HepG2 (cell line): ENCODE measurements around the gene SLC35D2. TPM values are rescaled to one million over a fixed set of nuclear protein-coding genes. Genes with fewer than 3 reads are reported as not detected.

Experiments used
- BCL3 ChIP-seq: sonication (generic); formaldehyde crosslinking; IDR thresholded peaks from 2 replicates; pipeline ENCODE4 v1.5.1; 2020; ENCODE audit warnings: mild to moderate bottlenecking, missing genetic modification reagents, moderate library complexity
- ELF1 ChIP-seq: sonication (generic); formaldehyde crosslinking; IDR thresholded peaks from 2 replicates; pipeline ENCODE4 v1.4.0; 2020; ENCODE audit warnings: missing genetic modification reagents
- GPN1 ChIP-seq: sonication (generic); formaldehyde crosslinking; IDR thresholded peaks from 2 replicates; pipeline ENCODE4 v1.5.1; 2020; ENCODE audit warnings: missing genetic modification reagents, borderline replicate concordance
- HINFP ChIP-seq: sonication (generic); formaldehyde crosslinking; IDR thresholded peaks from 2 replicates; pipeline ENCODE4 v1.4.0; 2020; ENCODE audit warnings: low read depth, mild to moderate bottlenecking, missing genetic modification reagents
- NFRKB ChIP-seq: fragments of 450-650 bp; IDR thresholded peaks from 2 replicates; pipeline ENCODE4 v1.6.1; 2017
- RBAK ChIP-seq: sonication (generic); formaldehyde crosslinking; IDR thresholded peaks from 2 replicates; pipeline ENCODE4 v1.5.1; 2020; ENCODE audit warnings: mild to moderate bottlenecking, missing genetic modification reagents
- RXRB ChIP-seq: IDR thresholded peaks from 2 replicates; pipeline ENCODE4 v1.6.1; 2016; ENCODE audit warnings: borderline replicate concordance, missing genetic modification reagents, missing compliant biosample characterization
- SUZ12 ChIP-seq: fragments of 150-350 bp; IDR thresholded peaks from 2 replicates; pipeline ENCODE4 v1.6.1; 2014; ENCODE audit warnings: low read depth, low read length
- ZBTB8A ChIP-seq: sonication (generic); formaldehyde crosslinking; IDR thresholded peaks from 2 replicates; pipeline ENCODE4 v1.4.0; 2020; ENCODE audit warnings: mild to moderate bottlenecking, low read depth, missing genetic modification reagents, borderline replicate concordance
- ZNF567 ChIP-seq: sonication (generic); formaldehyde crosslinking; IDR thresholded peaks from 2 replicates; pipeline ENCODE4 v1.8.1; 2023; ENCODE audit warnings: mild to moderate bottlenecking, missing genetic modification reagents, borderline replicate concordance
- polyA plus RNA-seq, 8 experiments: library from polyadenylated mRNA; depleted of rRNA in 3 of 8; stranded (reverse) in 7 of 8; unstranded in 1 of 8; fragments of >200 nt; fragmentation: Illumina TruSeq in 4 of 8; extraction: Trizol in 4 of 8; gene quantifications; 2 replicates each; pipeline versions ENCODE4 v1.2.1 to v1.2.3, GENCODE V29; 2011 to 2016; ENCODE audit warnings: low read depth in 4 of 8, missing spikeins in 1 of 8, mixed read lengths in 1 of 8; ENCODE audit not compliant: insufficient read depth in 1 of 8
- total RNA-seq, 5 experiments: library from RNA; depleted of rRNA; stranded (reverse); fragments of >200 nt; fragmentation: Illumina TruSeq; extraction: Trizol; gene quantifications; 2 replicates each; pipeline ENCODE4 v1.2.3, GENCODE V29; 2016; ENCODE audit warnings: low read depth in 1 of 5
- TF ChIP-seq, protein P1 (sequence below): sonication (generic); formaldehyde crosslinking; IDR thresholded peaks from 2 replicates; pipeline ENCODE4 v1.4.0; 2020; ENCODE audit warnings: mild to moderate bottlenecking, missing genetic modification reagents

SLC35D2 gene
- total and polyA plus RNA-seq, 2 of the 13 experiments (the other 11 are each of a cell fraction or from before 2014, with no cell fraction given), result 96.2 to 103 TPM

DNA sequence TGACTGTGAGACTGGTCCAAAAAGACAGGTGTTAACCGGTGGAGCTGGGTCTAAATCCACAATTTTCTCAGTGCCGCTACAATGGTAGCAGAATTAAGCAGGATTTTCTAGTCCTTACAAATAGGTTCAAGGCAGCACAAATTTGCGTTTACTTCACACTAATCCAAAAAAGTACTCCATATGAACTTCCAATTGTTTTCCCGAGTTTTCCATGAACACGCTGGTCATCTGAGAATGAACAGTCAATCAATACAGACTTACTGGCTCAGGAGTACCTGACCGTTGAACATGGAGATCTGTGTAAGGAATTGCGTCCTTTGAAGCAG lies 709 bp downstream of the SLC35D2 start (continued):
- TF ChIP-seq BCL3 (CRISPR knock-in tag) (no peak), RBAK (CRISPR knock-in tag) (no peak), ZNF567 (no peak), HINFP (0 out of 2 replicates have a peak, but pooled peaks have one; percentile 53), ZBTB8A (CRISPR knock-in tag) (no peak), NFRKB (no peak), GPN1 (CRISPR knock-in tag) (no peak), SUZ12 (no peak), ELF1 (CRISPR knock-in tag) (no peak), RXRB (no peak)
- TF ChIP-seq, protein P1, sequence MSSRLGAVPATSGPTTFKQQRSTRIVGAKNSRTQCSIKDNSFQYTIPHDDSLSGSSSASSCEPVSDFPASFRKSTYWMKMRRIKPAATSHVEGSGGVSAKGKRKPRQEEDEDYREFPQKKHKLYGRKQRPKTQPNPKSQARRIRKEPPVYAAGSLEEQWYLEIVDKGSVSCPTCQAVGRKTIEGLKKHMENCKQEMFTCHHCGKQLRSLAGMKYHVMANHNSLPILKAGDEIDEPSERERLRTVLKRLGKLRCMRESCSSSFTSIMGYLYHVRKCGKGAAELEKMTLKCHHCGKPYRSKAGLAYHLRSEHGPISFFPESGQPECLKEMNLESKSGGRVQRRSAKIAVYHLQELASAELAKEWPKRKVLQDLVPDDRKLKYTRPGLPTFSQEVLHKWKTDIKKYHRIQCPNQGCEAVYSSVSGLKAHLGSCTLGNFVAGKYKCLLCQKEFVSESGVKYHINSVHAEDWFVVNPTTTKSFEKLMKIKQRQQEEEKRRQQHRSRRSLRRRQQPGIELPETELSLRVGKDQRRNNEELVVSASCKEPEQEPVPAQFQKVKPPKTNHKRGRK (CRISPR knock-in tag), result no peak
- TF ChIP-seq, all 625 proteins: peak for 5
